CD1c-positive myeloid dendritic cell (primary cell): ENCODE results near the gene NDC1.
"Not testable (repeated sequence)": the region's sequence is repeated elsewhere in the genome, so short reads cannot be mapped to it uniquely, and the experiment has no call there.

Experiments
- DNase-seq: peaks from one replicate; pipeline ENCODE4 v3.0.0-alpha.2; 2016; ENCODE audit errors: extremely low spot score

Gene NDC1

DNA sequence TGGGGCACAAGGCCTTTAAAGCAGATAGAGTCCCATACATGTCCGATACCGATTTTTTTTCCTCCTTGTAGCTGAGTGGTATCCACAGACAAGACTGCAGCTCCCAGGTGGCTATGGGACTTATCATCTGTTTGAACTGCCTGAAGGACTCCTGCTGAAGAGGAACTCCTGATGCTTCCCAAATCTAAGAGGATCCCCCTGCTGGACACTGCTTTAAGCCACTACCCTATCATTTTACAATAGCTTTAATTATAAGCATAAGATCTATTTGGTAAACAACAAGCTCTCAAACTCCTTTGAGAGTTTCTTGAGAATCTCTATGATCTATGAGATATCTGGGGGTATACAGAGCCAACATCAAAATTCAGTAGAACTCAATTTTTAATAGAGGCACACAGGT, 11.7 kb downstream of the NDC1 start:
- no peak for DNase-seq

- no peak for DNase-seq
Observed at GRCh38 chr1:53825306-53825705, 12.8 kb downstream of the NDC1 start.

- DNase-seq, result no peak
Observed at GRCh38 chr1:53822931-53823330, 15.2 kb downstream of the NDC1 start.

DNA sequence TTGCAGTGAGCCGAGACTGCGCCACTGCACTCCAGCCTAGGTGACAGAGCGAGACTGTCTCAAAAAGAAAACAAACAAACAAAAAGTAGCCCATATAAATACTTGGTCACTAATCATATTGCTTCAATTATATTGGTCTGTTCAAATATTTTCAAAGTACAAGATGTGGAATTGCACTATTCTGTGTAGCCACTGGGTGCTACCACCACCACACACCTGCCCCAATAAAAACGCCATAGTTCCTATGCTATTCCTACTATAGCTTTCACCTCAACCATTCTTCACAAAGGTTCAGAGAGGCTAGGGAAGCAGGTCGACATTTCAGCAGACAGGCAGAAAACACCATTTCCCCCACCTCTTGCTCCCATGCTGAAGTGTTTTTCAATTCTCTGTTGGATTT, 16.7 kb downstream of the NDC1 start:
- no peak for DNase-seq

- no peak for DNase-seq
Observed at GRCh38 chr1:53819387-53819786, 18.7 kb downstream of the NDC1 start.

DNA sequence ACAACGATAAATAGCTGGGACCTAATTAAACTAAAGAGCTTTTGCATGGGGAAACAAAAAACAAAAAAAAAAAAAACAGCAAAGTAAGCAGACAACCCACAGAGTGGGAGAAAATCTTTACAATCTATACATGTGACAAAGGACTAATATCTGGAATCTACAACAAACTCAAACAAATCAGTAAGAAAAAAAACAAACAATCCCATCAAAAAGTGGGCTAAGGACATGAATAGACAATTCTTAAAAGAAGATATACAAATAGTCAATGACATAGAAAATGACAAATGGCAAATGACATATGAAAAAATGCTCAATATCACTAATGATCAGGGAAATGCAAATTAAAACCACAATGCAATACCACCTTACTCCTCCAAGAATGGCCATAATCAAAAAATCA, 21.5 kb downstream of the NDC1 start:
- not testable (repeated sequence) for DNase-seq

GRCh38 chr1:53815484-53815883, 22.6 kb downstream of the NDC1 start:
- not testable (repeated sequence) for DNase-seq

- no peak for DNase-seq
Observed at GRCh38 chr1:53811414-53811851, 26.7 kb downstream of the NDC1 start.

DNA sequence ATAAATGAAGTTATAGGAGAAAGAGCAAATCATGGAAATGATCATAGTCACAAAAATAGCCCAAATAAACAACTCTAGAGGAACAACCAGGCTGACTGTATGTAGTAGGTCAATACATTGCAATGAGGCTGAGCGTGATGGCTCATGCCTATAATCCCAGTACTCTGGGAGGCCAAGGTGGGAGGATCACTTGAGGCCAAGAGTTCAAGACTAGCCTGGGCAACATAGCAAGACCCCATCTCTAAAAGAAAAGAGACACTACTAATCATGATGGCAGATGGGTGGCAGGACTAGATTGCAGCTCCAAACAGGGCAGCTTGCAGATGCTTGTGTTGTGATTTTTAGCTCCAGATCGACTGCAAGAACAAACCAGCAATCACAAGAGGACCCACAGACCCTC, 27.6 kb downstream of the NDC1 start:
- no peak for DNase-seq

GRCh38 chr1:53810007-53810406, 28.1 kb downstream of the NDC1 start:
- no peak for DNase-seq

DNA sequence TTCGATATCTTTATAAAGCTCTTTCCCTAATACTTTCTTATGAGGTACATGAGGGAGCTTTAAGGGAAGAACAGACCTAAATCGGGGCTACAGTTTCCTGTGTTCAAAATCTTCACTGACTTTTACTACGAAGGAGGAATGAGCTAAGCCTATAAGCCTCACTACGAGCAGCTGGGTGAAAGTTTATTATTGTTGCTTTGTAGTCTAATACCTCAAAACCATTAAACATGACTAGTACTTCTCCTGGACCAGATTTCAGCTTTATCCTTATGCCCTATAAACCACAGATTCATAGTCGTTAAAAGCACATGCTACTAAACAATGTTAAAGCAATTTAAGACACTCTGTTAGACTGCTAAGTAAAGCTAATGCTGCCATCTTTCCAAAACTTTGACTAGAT, 30.2 kb downstream of the NDC1 start:
- DNase-seq, result no peak

DNA sequence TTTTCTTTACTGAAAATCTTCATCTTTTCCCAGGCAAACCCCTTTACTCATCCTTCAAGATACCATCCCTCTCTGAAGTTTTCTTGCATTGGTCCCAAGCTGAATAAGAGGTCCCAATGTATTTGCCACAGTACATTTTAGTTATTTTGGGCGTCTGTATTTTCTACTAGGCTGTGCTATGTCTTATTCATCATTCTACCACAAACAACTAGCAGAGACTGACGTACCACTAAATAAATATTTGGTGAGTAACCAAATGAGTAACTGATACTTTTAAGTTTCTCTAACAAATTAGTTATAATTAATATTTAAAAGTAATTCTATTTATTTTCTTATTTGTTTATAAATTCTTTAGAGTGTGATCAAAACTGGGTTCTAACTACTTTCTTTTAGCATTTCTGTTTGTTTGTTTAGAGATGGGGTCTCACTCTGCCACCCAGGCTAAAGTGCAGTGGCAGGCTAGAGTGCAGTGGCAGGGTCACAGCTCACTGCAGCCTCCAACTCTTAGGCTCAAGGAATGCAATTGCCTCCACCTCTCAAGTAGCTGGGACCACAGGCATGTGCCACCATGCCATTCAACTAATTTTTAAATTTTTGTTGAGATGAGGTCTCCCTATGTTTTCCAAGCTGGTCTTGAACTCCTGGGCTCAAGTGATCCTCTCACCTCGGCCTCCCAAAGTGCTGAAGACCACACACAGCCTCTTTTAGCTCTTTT, 33.1 kb downstream of the NDC1 start:
- DNase-seq, result no peak

GRCh38 chr1:53804181-53804580, 33.9 kb downstream of the NDC1 start:
- no peak for DNase-seq

DNA sequence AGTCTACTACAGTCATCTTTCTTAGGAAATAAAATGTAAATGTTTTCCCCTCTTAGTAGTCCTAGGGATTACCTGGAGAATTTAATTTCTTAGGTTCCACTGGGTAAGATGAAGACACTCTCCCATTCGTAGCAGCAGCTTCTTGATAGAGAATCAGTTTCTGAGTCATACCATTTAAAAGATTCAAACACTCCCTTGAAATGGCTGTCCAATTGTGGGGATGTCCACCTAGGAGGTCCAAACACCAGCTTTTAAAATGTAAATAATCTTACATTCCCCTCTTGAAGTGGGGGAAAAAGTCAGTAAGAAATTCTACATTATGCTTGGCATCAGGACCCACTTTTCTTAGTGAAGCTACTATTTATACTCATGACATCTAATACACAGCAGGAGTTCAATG, 37.5 kb downstream of the NDC1 start:
- DNase-seq, result no peak

- no peak for DNase-seq
Observed at GRCh38 chr1:53799141-53799540, 39.0 kb downstream of the NDC1 start.

DNA sequence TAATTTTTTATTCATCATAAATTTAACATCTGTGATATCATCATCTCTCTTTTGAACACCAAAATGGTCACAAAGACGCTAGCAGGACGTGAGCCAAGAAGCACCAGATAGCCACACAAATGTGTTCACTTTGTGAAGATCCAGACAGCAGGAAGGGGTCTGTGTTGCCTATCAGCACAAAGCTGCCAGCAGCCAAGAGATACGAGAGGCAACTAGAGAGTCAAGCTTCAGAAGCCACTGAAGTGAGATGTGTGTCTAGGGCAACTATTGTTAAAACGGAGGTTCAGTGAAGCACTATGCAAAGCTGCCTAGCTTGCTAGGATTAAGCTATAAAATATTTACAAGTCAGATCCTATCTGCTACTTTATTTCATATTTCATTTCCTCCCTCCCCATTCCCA, 45.3 kb downstream of the NDC1 start:
- no peak for DNase-seq

GRCh38 chr1:53787655-53788054, 50.4 kb downstream of the NDC1 start:
- no peak for DNase-seq

DNA sequence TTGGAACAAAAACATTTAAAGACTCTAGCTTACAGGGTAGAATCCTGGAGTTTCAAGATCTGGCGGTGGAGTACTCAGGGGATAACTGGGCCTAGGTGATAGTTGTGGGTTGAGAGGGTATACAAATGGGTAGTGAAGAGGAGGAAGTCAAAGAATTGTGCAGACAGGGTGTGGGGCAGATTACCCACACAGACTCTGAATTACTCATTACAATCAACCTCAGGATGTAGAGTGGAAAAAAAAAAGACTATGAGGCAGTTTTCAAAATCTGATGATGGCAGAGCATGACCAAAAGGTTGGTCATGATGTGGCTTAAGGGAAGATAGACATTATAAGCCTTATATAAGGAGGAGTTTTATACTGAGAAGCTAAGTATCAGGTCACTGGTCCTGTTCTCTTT, 55.0 kb downstream of the NDC1 start:
- no peak for DNase-seq

DNA sequence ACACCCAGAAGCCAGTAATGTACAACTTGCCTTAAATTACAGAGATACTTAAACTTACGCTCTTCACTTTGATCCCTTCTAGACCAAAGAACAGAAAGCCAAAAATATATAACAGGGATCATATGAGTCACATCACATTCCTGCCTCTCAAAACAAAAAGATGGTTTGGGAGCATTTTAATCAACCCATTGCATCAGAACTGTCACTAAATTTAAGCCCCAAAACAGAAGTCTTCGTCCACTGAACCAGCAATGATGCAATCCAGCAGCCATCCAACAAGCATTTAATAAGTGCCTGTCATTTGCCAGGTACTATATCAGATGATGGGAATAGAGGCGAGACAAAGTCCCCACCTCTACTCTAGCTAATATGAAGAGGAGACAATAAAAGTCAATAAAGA, 56.4 kb downstream of the NDC1 start:
- no peak for DNase-seq

GRCh38 chr1:53777272-53777671, 60.8 kb downstream of the NDC1 start:
- no peak for DNase-seq

DNA sequence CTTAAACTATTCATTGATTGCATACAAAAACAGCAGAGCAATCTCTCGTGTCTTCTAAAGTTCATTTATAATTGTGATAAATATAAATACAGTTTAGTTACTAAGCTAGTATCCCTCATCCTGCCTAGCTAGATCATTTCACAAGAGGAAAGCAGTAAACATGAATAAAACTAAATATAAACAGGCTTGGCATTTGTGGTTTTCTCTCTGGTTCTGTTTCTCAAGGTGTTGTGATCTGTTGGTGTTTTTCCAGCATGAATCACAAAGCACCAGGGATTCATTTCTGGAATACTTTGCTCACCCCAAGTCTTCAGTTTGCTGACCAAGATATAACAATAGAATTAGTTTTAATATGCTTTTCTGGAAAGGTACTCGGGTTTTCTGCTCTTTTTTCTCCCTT, 66.4 kb downstream of the NDC1 start:
- DNase-seq, result no peak

DNA sequence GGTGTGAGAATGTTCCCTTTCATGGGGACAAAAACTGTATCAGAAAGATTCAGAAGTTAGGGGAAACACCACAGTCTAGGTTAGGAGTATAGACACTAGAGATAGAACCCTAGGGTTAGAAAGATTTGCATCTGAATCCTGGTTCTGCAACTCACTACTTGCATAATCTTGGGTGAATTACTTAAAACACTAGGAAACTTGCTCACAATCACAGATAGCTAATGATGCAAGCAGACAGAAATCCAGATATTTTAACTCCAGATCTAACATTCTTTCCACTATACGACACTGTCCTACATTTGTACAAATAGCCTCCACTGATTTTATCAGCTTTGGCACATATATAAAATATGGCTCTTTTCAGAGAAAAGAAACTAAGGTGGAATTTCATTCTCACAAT, 68.3 kb downstream of the NDC1 start:
- no peak for DNase-seq

DNA sequence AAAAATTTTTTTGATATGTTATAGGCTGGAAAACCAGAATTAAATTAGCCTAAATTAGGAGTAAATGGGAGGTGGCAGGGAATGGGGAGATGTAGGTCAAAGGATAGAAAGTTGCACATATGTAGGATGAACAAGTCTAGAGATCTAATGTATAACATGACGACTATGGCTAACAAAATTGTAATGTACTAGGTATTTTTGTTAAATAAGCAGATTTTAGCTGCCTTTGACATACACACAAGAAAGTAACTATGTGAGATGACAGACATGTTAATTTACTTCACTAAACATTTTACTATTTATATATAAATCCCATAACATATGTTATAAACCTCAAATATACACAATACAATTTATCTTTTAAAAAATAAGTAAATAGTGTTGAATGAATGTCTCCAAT, 68.9 kb downstream of the NDC1 start:
- no peak for DNase-seq

DNA sequence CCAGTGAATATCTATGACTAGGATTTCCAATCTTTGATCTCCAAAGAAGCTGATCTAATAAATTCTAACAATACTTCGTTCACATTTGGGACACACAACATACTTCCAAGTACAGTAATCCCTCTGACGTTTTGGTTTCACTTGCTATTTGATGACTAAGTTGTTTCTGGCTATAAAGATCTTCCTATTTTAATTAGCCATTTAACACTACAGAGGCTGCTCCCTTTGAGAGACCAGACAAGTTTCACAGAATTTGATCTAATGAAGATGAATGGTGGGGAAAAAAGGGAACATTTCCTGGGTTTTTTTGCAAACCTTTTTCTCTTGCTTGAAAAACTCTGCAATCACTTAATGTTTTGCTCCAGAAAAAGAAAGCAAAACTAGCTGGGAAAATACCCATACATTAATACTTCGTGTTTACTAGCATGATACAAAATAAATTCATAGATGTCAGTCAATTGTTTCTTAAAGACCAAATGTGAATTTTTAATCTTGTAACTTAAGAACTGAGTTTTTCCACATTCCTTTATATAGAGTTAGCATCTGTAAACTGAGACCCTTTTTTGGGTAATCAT, 71.2 kb downstream of the NDC1 start:
- no peak for DNase-seq
